ENCODE data around the gene PRELID2. TPM values are rescaled to one million over a fixed set of nuclear protein-coding genes. Genes with fewer than 3 reads are reported as not detected.

The PRELID2 gene
- polyA plus RNA-seq, 1 donor (not counting 4 experiments of a cell fraction or from before 2014, with no cell fraction given): 5.1 TPM

- no peaks in the 10 kb centered on the region for H3K36me3 ChIP-seq (ENCODE audit: control insufficient read depth in 2 of 2, extremely low read depth in 1 of 2, insufficient read depth in 2 of 2, low read length in 2 of 2)
- H3K9ac ChIP-seq (ENCODE audit: control insufficient read depth, extremely low read depth, insufficient read depth, low read length): no peak overlapping the region
- dilution Hi-C loops (cut with MboI; ENCODE audit: extremely low pct_ligation_motif_present, low sequenced_read_pairs): no loop called here
- no peaks in the 10 kb centered on the region for H3K27me3 ChIP-seq (ENCODE audit: control insufficient read depth, extremely low read depth, insufficient read depth, low read length)
- no peaks in the 10 kb centered on the region for H3K9me3 ChIP-seq (ENCODE audit: control insufficient read depth, low read depth, low read length)
- no peaks in the 10 kb centered on the region for H4K20me1 ChIP-seq (ENCODE audit: control insufficient read depth, extremely low read depth, insufficient read depth, low read length)
- no peak overlapping the region for H3K27ac ChIP-seq (ENCODE audit: control insufficient read depth, insufficient read depth, low read length)
- H3K4me1 ChIP-seq (ENCODE audit: control insufficient read depth, extremely low read depth, insufficient read depth, low read length): peaks cover 3% of the 10 kb centered on the region
- TF ChIP-seq CTCF (optimal IDR thresholded peaks at IDR 0.05 in 1 of 3, IDR thresholded peaks at IDR 0.05 in 1 of 3, conservative IDR thresholded peaks at IDR 0.05 in 1 of 3; ENCODE audit: extremely low read depth in 1 of 3, insufficient read depth in 2 of 3, low read length in 3 of 3): no peak
- TF ChIP-seq EZH2 (IDR thresholded peaks at IDR 0.05; ENCODE audit: low read length): no peak
- no peaks in the 10 kb centered on the region for H3K79me2 ChIP-seq (ENCODE audit: control insufficient read depth, insufficient read depth, low read length)
- no peak overlapping the region for H3K4me2 ChIP-seq (ENCODE audit: control insufficient read depth, extremely low read depth, insufficient read depth, low read depth, low read length)
- no peak overlapping the region for H2AFZ ChIP-seq (ENCODE audit: control insufficient read depth, low read length)
- FAIRE-seq (peak; percentile 83), DNase-seq (ENCODE audit: low read depth, low spot score) (no peak)
- H3K9me1 ChIP-seq (ENCODE audit: control insufficient read depth, extremely low read depth, insufficient read depth, low read length): no peaks in the 10 kb centered on the region
- no peak overlapping the region for H3K4me3 ChIP-seq (ENCODE audit: control insufficient read depth in 2 of 3, extremely low read depth in 1 of 3, insufficient read depth in 2 of 3, low read depth in 1 of 3, low read length in 3 of 3)
Observed at GRCh38 chr5:145797336-145797735, 37.8 kb downstream of the PRELID2 start.

DNA sequence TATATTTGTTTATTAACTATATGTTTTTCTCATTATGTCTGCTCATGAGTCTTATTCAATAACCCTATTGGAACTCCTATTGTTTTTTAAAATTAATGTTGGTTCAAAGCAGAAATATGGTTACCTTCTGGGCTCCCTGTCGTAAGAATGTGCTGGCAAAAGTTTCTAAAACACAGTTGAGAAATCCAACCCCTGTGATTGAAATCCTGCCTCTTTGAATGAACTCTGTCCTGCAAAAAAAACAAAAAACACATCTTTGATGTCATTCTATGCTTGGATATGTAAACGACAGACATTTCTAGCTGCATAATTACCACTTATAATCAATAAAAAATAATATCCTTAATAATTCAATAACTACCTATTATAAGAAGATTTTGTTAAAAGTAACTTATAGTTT lies 38.8 kb downstream of the PRELID2 start:
- Histone ChIP-seq H3K79me2 (ENCODE audit: control insufficient read depth, insufficient read depth, low read length) (no peaks in the 10 kb centered on the region), H2AFZ (ENCODE audit: control insufficient read depth, low read length) (no peak overlapping the region), H4K20me1 (ENCODE audit: control insufficient read depth, extremely low read depth, insufficient read depth, low read length) (no peaks in the 10 kb centered on the region), H3K36me3 (ENCODE audit: control insufficient read depth in 2 of 2, extremely low read depth in 1 of 2, insufficient read depth in 2 of 2, low read length in 2 of 2) (no peaks in the 10 kb centered on the region), H3K4me2 (ENCODE audit: control insufficient read depth, extremely low read depth, insufficient read depth, low read depth, low read length) (no peak overlapping the region), H3K27ac (ENCODE audit: control insufficient read depth, insufficient read depth, low read length) (no peak overlapping the region), H3K9me3 (ENCODE audit: control insufficient read depth, low read depth, low read length) (no peaks in the 10 kb centered on the region), H3K27me3 (ENCODE audit: control insufficient read depth, extremely low read depth, insufficient read depth, low read length) (no peaks in the 10 kb centered on the region), H3K4me1 (ENCODE audit: control insufficient read depth, extremely low read depth, insufficient read depth, low read length) (peaks cover 3% of the 10 kb centered on the region), H3K9me1 (ENCODE audit: control insufficient read depth, extremely low read depth, insufficient read depth, low read length) (no peaks in the 10 kb centered on the region), H3K4me3 (ENCODE audit: control insufficient read depth in 2 of 3, extremely low read depth in 1 of 3, insufficient read depth in 2 of 3, low read depth in 1 of 3, low read length in 3 of 3) (no peak overlapping the region), H3K9ac (ENCODE audit: control insufficient read depth, extremely low read depth, insufficient read depth, low read length) (no peak overlapping the region)
- dilution Hi-C loops (cut with MboI; ENCODE audit: extremely low pct_ligation_motif_present, low sequenced_read_pairs): no loop called here
- FAIRE-seq: no peak
- no peak for DNase-seq (ENCODE audit: low read depth, low spot score)
- TF ChIP-seq CTCF (optimal IDR thresholded peaks at IDR 0.05 in 1 of 3, IDR thresholded peaks at IDR 0.05 in 1 of 3, conservative IDR thresholded peaks at IDR 0.05 in 1 of 3; ENCODE audit: extremely low read depth in 1 of 3, insufficient read depth in 2 of 3, low read length in 3 of 3) (no peak), EZH2 (IDR thresholded peaks at IDR 0.05; ENCODE audit: low read length) (no peak)
